Mesothelial cell of epicardium (in vitro differentiated cells): Measurements from ENCODE around the gene PAK2. TPM values are rescaled to one million over a fixed set of nuclear protein-coding genes. Genes with fewer than 3 reads are reported as not detected.
A peak's percentile ranks its signal among the peaks of the same experiment; 100 is the strongest.

Source experiments
- DNase-seq, 2 experiments: peaks; one replicate each; pipeline ENCODE4 v3.0.0; 2021; ENCODE audit warnings: low spot score in 2 of 2; ENCODE audit not compliant: unreplicated experiment in 2 of 2
- H3K27ac Mint-ChIP-seq: 2 replicates; pipeline ENCODE4 v1.8.0; 2021; ENCODE audit warnings: mixed read lengths
- H3K27me3 Mint-ChIP-seq: 2 replicates; pipeline ENCODE4 v1.8.0; 2021; ENCODE audit warnings: low read depth, mixed read lengths
- H3K36me3 Mint-ChIP-seq: 2 replicates; pipeline ENCODE4 v1.8.0; 2021; ENCODE audit warnings: mixed read lengths
- H3K4me1 Mint-ChIP-seq: 2 replicates; pipeline ENCODE4 v1.8.0; 2021; ENCODE audit warnings: mixed read lengths
- H3K4me3 Mint-ChIP-seq: 2 replicates; pipeline ENCODE4 v1.8.0; 2021; ENCODE audit warnings: mild to moderate bottlenecking, moderate library complexity, mixed read lengths
- H3K9me3 Mint-ChIP-seq: 2 replicates; pipeline ENCODE4 v1.8.0; 2021; ENCODE audit warnings: mixed read lengths
- CTCF ChIP-seq: fragments of 200-600 bp; sonication (generic); IDR thresholded peaks from one replicate; pipeline ENCODE4 v1.5.0; 2021; ENCODE audit warnings: antibody characterized with exemption; ENCODE audit not compliant: unreplicated experiment
- total RNA-seq: library from RNA; stranded (reverse); gene quantifications from 3 replicates; pipeline ENCODE4 v1.2.1, GENCODE V29; 2021

The PAK2 gene
- total RNA-seq, 1 donor from 2014 or later = 52.0 TPM

- TF ChIP-seq CTCF = no peak
- H3K27me3 Mint-ChIP-seq = no peaks in the 10 kb centered on the region
- peaks cover 25% of the 10 kb centered on the region for H3K4me1 Mint-ChIP-seq
- DNase-seq = no peak
- peaks cover 34% of the 10 kb centered on the region for H3K36me3 Mint-ChIP-seq
- H3K9me3 Mint-ChIP-seq = peaks cover 19% of the 10 kb centered on the region
- peak overlapping the region; percentile 52 for H3K4me3 Mint-ChIP-seq
- H3K27ac Mint-ChIP-seq = peak overlapping the region; percentile 94
These were observed 53.6 kb downstream of the PAK2 start for GRCh38 chr3:196793246-196793645.

- TF ChIP-seq CTCF = no peak
- Mint-ChIP-seq H3K36me3 (peaks cover 31% of the 10 kb centered on the region), H3K4me3 (no peak overlapping the region), H3K4me1 (peaks cover 19% of the 10 kb centered on the region), H3K27me3 (no peaks in the 10 kb centered on the region), H3K27ac (peak overlapping the region; percentile 72), H3K9me3 (peaks cover 19% of the 10 kb centered on the region)
- no peak for DNase-seq
These were observed 54.8 kb downstream of the PAK2 start for GRCh38 chr3:196794467-196794866.

GRCh38 chr3:196796317-196796716 is 56.7 kb downstream of the PAK2 start:
- Mint-ChIP-seq H3K27ac (no peak overlapping the region), H3K4me3 (no peak overlapping the region), H3K36me3 (peaks cover 21% of the 10 kb centered on the region), H3K27me3 (no peaks in the 10 kb centered on the region), H3K4me1 (peaks cover 19% of the 10 kb centered on the region), H3K9me3 (peaks cover 14% of the 10 kb centered on the region)
- no peak for DNase-seq
- TF ChIP-seq CTCF = no peak

GRCh38 chr3:196800742-196801434 is 61.2 kb downstream of the PAK2 start:
- no peak for TF ChIP-seq CTCF
- H3K9me3 Mint-ChIP-seq = peaks cover 6% of the 10 kb centered on the region
- H3K36me3 Mint-ChIP-seq = peaks cover 14% of the 10 kb centered on the region
- no peak overlapping the region for H3K4me3 Mint-ChIP-seq
- H3K4me1 Mint-ChIP-seq = no peaks in the 10 kb centered on the region
- no peak for DNase-seq
- H3K27ac Mint-ChIP-seq = no peak overlapping the region
- H3K27me3 Mint-ChIP-seq = no peaks in the 10 kb centered on the region

- TF ChIP-seq CTCF = no peak
- peaks cover 28% of the 10 kb centered on the region for H3K36me3 Mint-ChIP-seq
- H3K27ac Mint-ChIP-seq = no peak overlapping the region
- no peak overlapping the region for H3K4me3 Mint-ChIP-seq
- no peaks in the 10 kb centered on the region for H3K27me3 Mint-ChIP-seq
- DNase-seq = no peak
- no peaks in the 10 kb centered on the region for H3K9me3 Mint-ChIP-seq
- H3K4me1 Mint-ChIP-seq = no peaks in the 10 kb centered on the region
These were observed 64.3 kb downstream of the PAK2 start for GRCh38 chr3:196803891-196804468.
